ENCODE results near the gene TMBIM6.
"Not testable (repeated sequence)": the region's sequence is repeated elsewhere in the genome, so short reads cannot be mapped to it uniquely, and the experiment has no call there.

Gene TMBIM6

DNA sequence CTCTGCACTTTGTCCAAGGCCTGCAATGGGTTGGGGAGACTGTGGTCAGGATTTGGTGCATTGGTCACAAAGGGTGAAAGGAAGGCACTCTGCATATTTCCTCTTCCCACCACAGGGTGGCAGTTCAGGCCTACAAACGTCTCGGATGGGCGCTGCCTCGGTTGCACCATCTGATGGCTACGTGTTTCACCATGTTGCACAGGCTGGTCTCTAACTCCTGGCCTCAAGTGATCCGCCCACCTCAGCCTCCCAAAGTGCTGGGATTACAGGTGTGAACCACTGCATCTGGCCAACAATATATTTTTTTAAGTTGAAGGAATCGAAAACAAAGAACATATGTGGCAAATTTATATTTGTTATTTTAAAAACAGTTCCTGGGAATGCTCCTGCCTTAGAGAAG is 35.1 kb downstream of the TMBIM6 start:
- no peaks in the 10 kb centered on the region for H3K27me3 ChIP-seq (ENCODE audit: control insufficient read depth, insufficient read depth, low read length, poor library complexity, severe bottlenecking)
- WGBS, 2 experiments = 17 to 19% methylated on average over 7 of the region's 7 CpGs
- H3K4me3 ChIP-seq (ENCODE audit: insufficient read depth, low read depth, low read length) = no peak overlapping the region
- no peaks in the 10 kb centered on the region for H3K4me1 ChIP-seq (ENCODE audit: control insufficient read depth, insufficient read depth, low read length)
- no peaks in the 10 kb centered on the region for H3K9me3 ChIP-seq (ENCODE audit: control insufficient read depth, low read length)
- H3K36me3 ChIP-seq (ENCODE audit: control insufficient read depth, insufficient read depth, low read length) = no peaks in the 10 kb centered on the region
- H3K27ac ChIP-seq (ENCODE audit: insufficient read depth, low read depth, low read length, poor library complexity, severe bottlenecking) = no peak overlapping the region

DNA sequence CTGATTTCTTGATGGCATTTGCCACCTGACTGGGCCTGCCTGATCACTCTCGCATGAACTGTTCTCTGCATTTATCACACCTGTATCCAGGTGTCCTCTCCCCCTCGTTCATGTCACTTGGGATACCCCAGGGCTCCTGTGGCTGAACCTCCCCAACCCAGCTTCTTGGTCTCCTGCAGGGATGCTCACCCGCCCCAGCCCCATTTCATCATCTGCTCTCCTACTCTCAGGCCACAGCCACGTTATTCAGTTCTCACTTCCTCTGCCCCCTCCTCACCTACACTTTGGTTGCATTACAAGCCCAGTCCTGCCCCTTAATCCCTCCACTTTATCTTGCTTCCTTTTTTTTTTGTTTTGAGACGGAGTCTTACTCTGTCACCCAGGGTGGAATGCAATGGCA is 35.5 kb downstream of the TMBIM6 start:
- WGBS, 2 experiments = 84 to 86% methylated on average over 5 of the region's 5 CpGs
- no peak overlapping the region for H3K27ac ChIP-seq (ENCODE audit: insufficient read depth, low read depth, low read length, poor library complexity, severe bottlenecking)
- H3K36me3 ChIP-seq (ENCODE audit: control insufficient read depth, insufficient read depth, low read length) = no peaks in the 10 kb centered on the region
- no peaks in the 10 kb centered on the region for H3K9me3 ChIP-seq (ENCODE audit: control insufficient read depth, low read length)
- no peaks in the 10 kb centered on the region for H3K27me3 ChIP-seq (ENCODE audit: control insufficient read depth, insufficient read depth, low read length, poor library complexity, severe bottlenecking)
- H3K4me1 ChIP-seq (ENCODE audit: control insufficient read depth, insufficient read depth, low read length) = no peaks in the 10 kb centered on the region
- H3K4me3 ChIP-seq (ENCODE audit: insufficient read depth, low read depth, low read length) = no peak overlapping the region

DNA sequence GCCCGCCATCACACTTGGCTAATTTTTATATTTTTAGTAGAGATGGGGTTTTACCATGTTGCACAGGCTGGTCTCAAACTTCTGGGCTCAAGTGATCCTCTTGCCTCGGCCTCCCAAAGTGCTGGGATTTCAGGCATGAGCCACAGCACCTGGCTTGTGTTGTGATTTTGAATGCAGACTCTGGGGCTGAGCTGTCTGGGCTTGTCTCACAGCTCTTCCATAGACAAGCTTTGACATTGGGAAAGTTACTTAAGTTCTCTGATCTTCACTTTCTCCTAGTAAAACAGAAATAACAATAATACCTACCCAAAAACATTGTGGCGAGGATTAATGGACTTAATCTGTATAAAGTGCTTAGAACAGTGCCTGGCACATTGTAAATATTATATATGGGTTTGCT is 36.0 kb downstream of the TMBIM6 start:
- Histone ChIP-seq H3K27ac (ENCODE audit: insufficient read depth, low read depth, low read length, poor library complexity, severe bottlenecking) (no peak overlapping the region), H3K4me3 (ENCODE audit: insufficient read depth, low read depth, low read length) (no peak overlapping the region), H3K9me3 (ENCODE audit: control insufficient read depth, low read length) (no peaks in the 10 kb centered on the region), H3K36me3 (ENCODE audit: control insufficient read depth, insufficient read depth, low read length) (no peaks in the 10 kb centered on the region), H3K4me1 (ENCODE audit: control insufficient read depth, insufficient read depth, low read length) (no peaks in the 10 kb centered on the region), H3K27me3 (ENCODE audit: control insufficient read depth, insufficient read depth, low read length, poor library complexity, severe bottlenecking) (no peaks in the 10 kb centered on the region)
- WGBS, 2 experiments = 90 to 92% methylated on average over 2 to 3 of the region's 3 CpGs

DNA sequence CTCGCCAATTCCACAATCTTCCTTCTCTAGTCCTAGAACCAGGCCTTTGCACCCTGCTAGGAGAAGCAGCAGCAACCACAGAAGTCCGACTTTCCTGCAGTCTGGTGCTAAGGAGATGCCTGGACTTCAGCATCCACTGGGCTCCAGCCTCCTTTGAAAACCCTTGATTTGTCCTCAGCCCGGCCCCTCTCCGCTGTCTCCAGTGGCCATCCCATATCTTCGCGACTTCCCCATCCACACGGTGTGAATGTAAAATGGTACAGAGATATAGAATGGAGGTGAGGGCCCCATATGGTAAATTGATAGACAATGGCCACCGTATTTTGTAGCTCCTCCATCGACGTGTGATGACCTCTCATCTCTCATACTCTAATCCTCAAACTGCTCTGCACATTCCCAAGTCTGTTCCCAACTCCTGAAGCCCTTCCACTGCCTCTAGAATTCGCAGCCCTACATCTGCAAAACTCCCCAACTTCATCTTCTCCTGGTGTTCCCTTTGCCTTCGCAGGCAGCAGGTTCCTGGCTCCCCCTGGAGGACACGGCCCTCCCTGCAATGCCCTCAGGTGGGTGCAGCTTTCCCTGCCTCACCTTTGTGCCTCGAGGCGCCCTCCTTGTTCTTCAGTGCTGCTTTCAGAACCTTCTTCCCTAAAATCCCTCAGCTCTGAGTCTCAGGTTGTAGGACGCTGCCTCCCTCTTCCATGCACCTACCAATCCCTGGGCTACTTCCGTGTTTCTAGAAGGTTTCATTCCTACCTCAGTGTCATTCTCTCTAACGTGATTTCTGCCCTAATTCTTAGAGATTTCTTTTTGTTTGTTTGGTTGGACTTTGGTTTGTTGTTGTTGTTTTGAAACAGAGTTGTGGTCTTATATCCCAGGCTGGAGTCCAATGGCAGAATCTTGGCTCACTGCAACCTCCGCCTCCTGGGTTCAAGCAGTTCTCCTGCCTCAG is 36.7 kb downstream of the TMBIM6 start:
- WGBS, 2 experiments = 62% methylated on average over 19 of the region's 19 CpGs

DNA sequence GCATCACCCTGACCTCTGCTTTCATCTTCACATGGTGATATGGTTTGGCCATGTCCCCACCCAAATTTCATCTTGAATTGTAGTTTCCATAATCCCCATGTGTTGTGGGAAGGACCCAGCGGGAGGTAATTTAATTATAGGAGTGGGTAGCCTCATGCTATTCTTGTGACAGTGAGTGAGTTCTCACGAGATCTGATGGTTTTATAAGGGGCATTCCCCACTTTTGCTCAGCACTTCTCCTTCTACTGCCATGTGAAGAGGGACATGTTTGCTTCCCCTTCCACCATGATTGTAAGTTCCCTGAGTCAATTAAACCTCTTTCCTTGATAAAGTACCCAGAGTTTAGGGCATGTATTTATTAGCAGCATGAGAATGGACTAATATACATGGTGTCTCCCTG is 38.2 kb downstream of the TMBIM6 start:
- WGBS, 2 experiments = 80 to 87% methylated on average over 2 of the region's 2 CpGs
- H3K36me3 ChIP-seq (ENCODE audit: control insufficient read depth, insufficient read depth, low read length) = no peaks in the 10 kb centered on the region
- H3K9me3 ChIP-seq (ENCODE audit: control insufficient read depth, low read length) = no peaks in the 10 kb centered on the region
- H3K4me3 ChIP-seq (ENCODE audit: insufficient read depth, low read depth, low read length) = no peak overlapping the region
- H3K27me3 ChIP-seq (ENCODE audit: control insufficient read depth, insufficient read depth, low read length, poor library complexity, severe bottlenecking) = no peaks in the 10 kb centered on the region
- H3K27ac ChIP-seq (ENCODE audit: insufficient read depth, low read depth, low read length, poor library complexity, severe bottlenecking) = no peak overlapping the region
- no peaks in the 10 kb centered on the region for H3K4me1 ChIP-seq (ENCODE audit: control insufficient read depth, insufficient read depth, low read length)

More for the DNA sequence above, 36.7 kb downstream of the TMBIM6 start:
- no peak overlapping the region for H3K4me3 ChIP-seq (ENCODE audit: insufficient read depth, low read depth, low read length)
- H3K36me3 ChIP-seq (ENCODE audit: control insufficient read depth, insufficient read depth, low read length) = no peaks in the 10 kb centered on the region
- H3K27me3 ChIP-seq (ENCODE audit: control insufficient read depth, insufficient read depth, low read length, poor library complexity, severe bottlenecking) = no peaks in the 10 kb centered on the region
- no peaks in the 10 kb centered on the region for H3K9me3 ChIP-seq (ENCODE audit: control insufficient read depth, low read length)
- no peak overlapping the region for H3K27ac ChIP-seq (ENCODE audit: insufficient read depth, low read depth, low read length, poor library complexity, severe bottlenecking)
- H3K4me1 ChIP-seq (ENCODE audit: control insufficient read depth, insufficient read depth, low read length) = no peaks in the 10 kb centered on the region

DNA sequence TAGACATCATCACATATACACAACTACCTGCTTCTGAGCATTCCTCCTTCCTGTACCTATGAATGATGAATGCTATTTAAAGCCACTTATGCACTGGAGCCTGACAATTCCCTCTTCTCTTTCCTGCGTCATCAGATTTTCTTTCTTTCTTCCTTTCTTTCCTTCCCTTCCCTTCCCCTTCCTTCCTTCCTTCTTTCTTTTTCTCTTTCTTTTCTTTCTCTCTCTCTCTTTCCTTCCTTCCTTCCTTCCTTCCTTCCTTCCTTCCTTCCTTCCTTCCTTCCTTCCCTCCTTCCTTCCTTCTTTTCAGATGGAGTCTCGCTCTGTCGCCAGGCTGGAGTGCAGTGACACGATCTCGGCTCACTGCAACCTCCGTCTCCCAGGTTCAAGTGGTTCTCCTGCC is 39.6 kb downstream of the TMBIM6 start:
- not testable (repeated sequence) for H3K4me3 ChIP-seq (ENCODE audit: insufficient read depth, low read depth, low read length); H3K36me3 ChIP-seq (ENCODE audit: control insufficient read depth, insufficient read depth, low read length); H3K9me3 ChIP-seq (ENCODE audit: control insufficient read depth, low read length); H3K4me1 ChIP-seq (ENCODE audit: control insufficient read depth, insufficient read depth, low read length); H3K27me3 ChIP-seq (ENCODE audit: control insufficient read depth, insufficient read depth, low read length, poor library complexity, severe bottlenecking); H3K27ac ChIP-seq (ENCODE audit: insufficient read depth, low read depth, low read length, poor library complexity, severe bottlenecking)
- WGBS, 2 experiments = 79 to 94% methylated on average over 6 of the region's 6 CpGs

DNA sequence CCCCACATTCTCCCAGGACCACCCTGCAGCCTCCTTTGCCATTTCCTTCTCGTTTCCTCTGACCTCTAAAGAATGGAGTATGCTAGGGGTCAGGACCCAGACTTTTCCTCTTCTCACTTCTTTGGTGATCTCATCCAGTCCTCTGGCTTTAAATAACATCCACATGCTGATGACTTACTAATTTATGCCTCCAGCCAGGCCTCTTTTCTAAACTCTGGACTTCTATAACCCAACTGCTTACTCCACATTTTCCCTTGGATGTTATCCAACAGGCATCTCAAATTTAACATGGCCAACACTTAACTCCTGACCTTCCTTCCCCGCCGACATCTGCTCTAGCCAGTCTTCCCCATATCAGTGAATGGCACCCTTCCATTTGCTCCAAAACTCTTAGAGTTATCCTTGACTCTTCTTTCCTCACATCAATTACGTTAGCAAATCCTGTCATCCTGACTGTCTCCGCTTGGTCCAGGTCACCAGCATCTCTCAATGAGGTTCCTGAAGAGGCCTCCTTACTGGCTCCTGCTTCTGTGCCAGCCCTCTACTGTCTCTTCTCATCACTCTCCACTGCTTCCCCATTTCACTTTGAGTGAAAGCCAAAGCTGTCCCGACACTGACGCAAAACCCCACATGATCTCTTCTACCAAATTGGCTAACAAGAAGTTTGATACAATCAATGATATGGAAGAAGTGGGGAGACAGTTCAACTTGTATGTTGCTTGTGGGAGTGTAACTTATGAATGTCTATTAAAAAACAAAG is 42.7 kb downstream of the TMBIM6 start:
- H3K4me3 ChIP-seq (ENCODE audit: insufficient read depth, low read depth, low read length) = no peak overlapping the region
- no peaks in the 10 kb centered on the region for H3K4me1 ChIP-seq (ENCODE audit: control insufficient read depth, insufficient read depth, low read length)
- 89 to 92% methylated on average over 7 of the region's 7 CpGs for WGBS, 2 experiments
- H3K9me3 ChIP-seq (ENCODE audit: control insufficient read depth, low read length) = no peaks in the 10 kb centered on the region
- H3K36me3 ChIP-seq (ENCODE audit: control insufficient read depth, insufficient read depth, low read length) = no peaks in the 10 kb centered on the region
- H3K27me3 ChIP-seq (ENCODE audit: control insufficient read depth, insufficient read depth, low read length, poor library complexity, severe bottlenecking) = no peaks in the 10 kb centered on the region
- H3K27ac ChIP-seq (ENCODE audit: insufficient read depth, low read depth, low read length, poor library complexity, severe bottlenecking) = no peak overlapping the region

DNA sequence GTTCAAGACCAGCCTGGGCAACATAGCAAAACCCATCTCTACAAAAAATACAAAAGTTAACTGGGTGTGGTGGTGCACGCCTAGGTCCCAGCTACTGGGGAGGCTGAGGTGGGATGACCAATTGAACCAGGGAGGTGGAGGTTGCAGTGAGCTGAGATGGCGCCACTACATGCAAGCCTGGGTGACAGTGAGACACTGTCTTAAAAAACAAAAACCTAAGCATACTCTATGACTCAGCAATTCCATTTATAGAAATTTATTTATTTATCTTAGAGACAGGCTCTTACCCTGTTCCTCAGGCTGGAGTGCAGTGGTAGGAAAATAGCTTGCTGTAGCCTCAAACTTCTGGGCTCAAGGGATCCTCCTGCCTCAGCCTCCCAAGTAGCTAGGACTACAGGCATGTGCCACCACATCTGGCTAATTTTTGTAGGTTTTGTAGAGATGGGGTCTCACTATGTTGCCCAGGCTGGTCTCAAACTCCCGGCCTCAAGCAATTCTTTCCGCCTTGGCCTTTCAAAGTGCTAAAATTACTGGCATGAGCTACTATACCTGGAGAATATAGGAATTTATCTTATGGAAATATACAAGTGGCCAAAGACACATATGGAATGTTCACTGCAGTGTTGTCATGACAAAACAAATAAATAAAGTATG is 43.5 kb downstream of the TMBIM6 start:
- Histone ChIP-seq H3K36me3 (ENCODE audit: control insufficient read depth, insufficient read depth, low read length) (no peaks in the 10 kb centered on the region), H3K4me3 (ENCODE audit: insufficient read depth, low read depth, low read length) (no peak overlapping the region), H3K9me3 (ENCODE audit: control insufficient read depth, low read length) (no peaks in the 10 kb centered on the region), H3K27ac (ENCODE audit: insufficient read depth, low read depth, low read length, poor library complexity, severe bottlenecking) (no peak overlapping the region), H3K4me1 (ENCODE audit: control insufficient read depth, insufficient read depth, low read length) (no peaks in the 10 kb centered on the region), H3K27me3 (ENCODE audit: control insufficient read depth, insufficient read depth, low read length, poor library complexity, severe bottlenecking) (no peaks in the 10 kb centered on the region)
- 92 to 94% methylated on average over 4 of the region's 4 CpGs for WGBS, 2 experiments

DNA sequence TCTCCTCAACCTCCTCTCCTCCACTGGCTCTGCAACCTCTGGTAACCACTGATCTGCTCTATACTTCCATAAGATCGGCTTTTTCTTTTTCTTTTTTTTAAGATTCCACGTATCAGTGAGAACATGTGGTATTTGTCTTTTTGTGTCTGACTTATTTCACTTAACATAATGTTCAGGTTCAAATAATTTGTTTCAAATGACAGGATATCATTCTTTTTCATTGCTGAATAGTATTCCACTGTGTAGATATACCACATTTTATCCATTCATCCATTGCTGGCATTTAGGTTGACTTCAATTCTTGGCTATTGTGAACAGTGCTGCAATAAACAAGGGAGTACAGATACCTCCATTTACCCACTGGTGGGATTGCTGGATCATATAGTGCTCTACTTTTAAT is 46.3 kb downstream of the TMBIM6 start:
- Histone ChIP-seq H3K27ac (ENCODE audit: insufficient read depth, low read depth, low read length, poor library complexity, severe bottlenecking) (no peak overlapping the region), H3K27me3 (ENCODE audit: control insufficient read depth, insufficient read depth, low read length, poor library complexity, severe bottlenecking) (no peaks in the 10 kb centered on the region), H3K4me3 (ENCODE audit: insufficient read depth, low read depth, low read length) (no peak overlapping the region), H3K9me3 (ENCODE audit: control insufficient read depth, low read length) (no peaks in the 10 kb centered on the region), H3K4me1 (ENCODE audit: control insufficient read depth, insufficient read depth, low read length) (no peaks in the 10 kb centered on the region), H3K36me3 (ENCODE audit: control insufficient read depth, insufficient read depth, low read length) (no peaks in the 10 kb centered on the region)
- 83 to 86% methylated on average over 1 to 2 of the region's 2 CpGs for WGBS, 2 experiments

DNA sequence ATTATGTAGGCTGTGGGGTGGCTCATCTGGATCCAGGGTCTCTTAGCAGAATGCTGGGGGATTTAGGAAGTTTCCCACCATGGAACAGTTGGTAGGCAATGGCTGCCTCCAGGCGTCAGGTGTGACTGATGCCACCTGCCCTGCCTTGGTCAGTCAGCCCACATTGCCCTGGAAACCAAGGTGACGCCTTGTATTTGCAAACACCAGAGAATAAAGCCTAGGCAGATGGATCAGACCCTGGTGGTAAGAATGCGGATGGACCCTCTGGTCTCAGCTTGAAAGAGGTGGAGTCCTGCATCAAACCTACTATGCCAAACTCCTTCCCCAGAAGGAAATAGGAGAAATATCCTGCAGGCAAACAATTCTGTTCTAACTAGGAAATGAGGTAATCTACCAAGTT is 48.6 kb downstream of the TMBIM6 start:
- no peaks in the 10 kb centered on the region for H3K36me3 ChIP-seq (ENCODE audit: control insufficient read depth, insufficient read depth, low read length)
- no peaks in the 10 kb centered on the region for H3K4me1 ChIP-seq (ENCODE audit: control insufficient read depth, insufficient read depth, low read length)
- H3K27ac ChIP-seq (ENCODE audit: insufficient read depth, low read depth, low read length, poor library complexity, severe bottlenecking) = no peak overlapping the region
- no peaks in the 10 kb centered on the region for H3K9me3 ChIP-seq (ENCODE audit: control insufficient read depth, low read length)
- H3K27me3 ChIP-seq (ENCODE audit: control insufficient read depth, insufficient read depth, low read length, poor library complexity, severe bottlenecking) = no peaks in the 10 kb centered on the region
- no peak overlapping the region for H3K4me3 ChIP-seq (ENCODE audit: insufficient read depth, low read depth, low read length)
- 88% methylated on average over 3 of the region's 3 CpGs for WGBS, 2 experiments

Data from ectodermal cell (in vitro differentiated cells).